Choroid plexus epithelial cell (primary cell): ENCODE results near the gene SLC9C1.

Source experiments
- DNase-seq: peaks from one replicate; pipeline ENCODE4 v3.0.0-alpha.2; 2010; ENCODE audit warnings: low read depth
- H3K4me3 ChIP-seq: 2 replicates; pipeline ENCODE4 v1.5.1; 2011; ENCODE audit warnings: low read depth, mild to moderate bottlenecking, control low read depth, low read length, moderate library complexity
- TF ChIP-seq, protein P1 (sequence below): conservative IDR thresholded peaks from 2 replicates; pipeline ENCODE4 v1.5.1; 2011; ENCODE audit warnings: low read depth, mild to moderate bottlenecking, control low read depth, inconsistent platforms, low read length, moderate library complexity

SLC9C1 gene

GRCh38 chr3:112306825-112307224, 12.8 kb upstream of the SLC9C1 start:
- no peak overlapping the region for H3K4me3 ChIP-seq
- TF ChIP-seq, protein P1, sequence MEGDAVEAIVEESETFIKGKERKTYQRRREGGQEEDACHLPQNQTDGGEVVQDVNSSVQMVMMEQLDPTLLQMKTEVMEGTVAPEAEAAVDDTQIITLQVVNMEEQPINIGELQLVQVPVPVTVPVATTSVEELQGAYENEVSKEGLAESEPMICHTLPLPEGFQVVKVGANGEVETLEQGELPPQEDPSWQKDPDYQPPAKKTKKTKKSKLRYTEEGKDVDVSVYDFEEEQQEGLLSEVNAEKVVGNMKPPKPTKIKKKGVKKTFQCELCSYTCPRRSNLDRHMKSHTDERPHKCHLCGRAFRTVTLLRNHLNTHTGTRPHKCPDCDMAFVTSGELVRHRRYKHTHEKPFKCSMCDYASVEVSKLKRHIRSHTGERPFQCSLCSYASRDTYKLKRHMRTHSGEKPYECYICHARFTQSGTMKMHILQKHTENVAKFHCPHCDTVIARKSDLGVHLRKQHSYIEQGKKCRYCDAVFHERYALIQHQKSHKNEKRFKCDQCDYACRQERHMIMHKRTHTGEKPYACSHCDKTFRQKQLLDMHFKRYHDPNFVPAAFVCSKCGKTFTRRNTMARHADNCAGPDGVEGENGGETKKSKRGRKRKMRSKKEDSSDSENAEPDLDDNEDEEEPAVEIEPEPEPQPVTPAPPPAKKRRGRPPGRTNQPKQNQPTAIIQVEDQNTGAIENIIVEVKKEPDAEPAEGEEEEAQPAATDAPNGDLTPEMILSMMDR, result no peak
- no peak for DNase-seq

GRCh38 chr3:112304611-112305010, 10.6 kb upstream of the SLC9C1 start:
- peak; percentile 54 for DNase-seq
- TF ChIP-seq, protein P1, result peak; percentile 58
- peak overlapping the region; percentile 47 for H3K4me3 ChIP-seq

- peak overlapping the region; percentile 47 for H3K4me3 ChIP-seq
- TF ChIP-seq, protein P1, result no peak
- peak; percentile 64 for DNase-seq
Observed at GRCh38 chr3:112303764-112304325, 9.8 kb upstream of the SLC9C1 start.

DNA sequence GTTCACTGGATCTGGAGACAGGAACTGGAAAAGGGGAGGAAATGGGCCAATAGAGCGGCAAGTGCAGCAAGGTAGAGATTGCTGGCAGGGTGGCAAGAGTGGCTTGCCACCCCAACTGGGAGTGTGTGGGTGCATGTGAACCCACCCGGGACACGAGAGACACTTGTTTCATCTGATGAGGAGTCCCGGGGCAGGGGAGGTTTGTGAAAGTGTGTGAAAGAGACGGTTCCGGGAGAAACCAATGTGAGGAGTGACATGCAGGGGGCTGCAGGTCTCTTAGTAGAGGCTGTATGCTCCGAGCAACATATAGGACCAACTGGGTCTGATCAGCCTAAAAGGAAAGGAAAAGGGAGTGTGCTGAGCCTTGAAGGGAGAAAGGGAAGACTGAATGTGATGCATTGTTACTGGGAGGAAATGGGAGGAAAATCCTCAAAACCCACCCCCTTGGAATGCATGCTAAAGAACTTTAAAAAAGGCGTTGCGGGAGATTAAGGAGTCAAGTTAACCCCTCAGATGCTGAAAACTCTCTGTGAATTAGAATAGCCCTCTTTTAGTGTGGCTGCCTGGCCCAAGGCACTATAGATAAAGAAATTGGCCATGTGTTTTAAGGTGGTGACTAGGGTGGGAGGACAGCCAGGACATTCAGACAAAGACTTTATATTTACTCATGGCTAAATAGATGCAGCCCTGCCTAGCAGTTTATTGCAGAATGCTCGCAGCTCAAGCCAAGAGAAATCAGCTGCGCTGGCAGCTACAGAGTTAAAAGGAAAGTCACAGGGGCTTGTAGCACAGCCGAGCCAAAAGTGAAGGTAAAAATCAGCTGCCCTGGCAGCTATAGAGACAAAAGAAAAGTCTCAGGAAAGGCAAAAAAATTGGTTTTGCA, 9.1 kb upstream of the SLC9C1 start:
- H3K4me3 ChIP-seq, result peak overlapping the region; percentile 47
- DNase-seq, result peak; percentile 52
- TF ChIP-seq, protein P1, result no peak

DNA sequence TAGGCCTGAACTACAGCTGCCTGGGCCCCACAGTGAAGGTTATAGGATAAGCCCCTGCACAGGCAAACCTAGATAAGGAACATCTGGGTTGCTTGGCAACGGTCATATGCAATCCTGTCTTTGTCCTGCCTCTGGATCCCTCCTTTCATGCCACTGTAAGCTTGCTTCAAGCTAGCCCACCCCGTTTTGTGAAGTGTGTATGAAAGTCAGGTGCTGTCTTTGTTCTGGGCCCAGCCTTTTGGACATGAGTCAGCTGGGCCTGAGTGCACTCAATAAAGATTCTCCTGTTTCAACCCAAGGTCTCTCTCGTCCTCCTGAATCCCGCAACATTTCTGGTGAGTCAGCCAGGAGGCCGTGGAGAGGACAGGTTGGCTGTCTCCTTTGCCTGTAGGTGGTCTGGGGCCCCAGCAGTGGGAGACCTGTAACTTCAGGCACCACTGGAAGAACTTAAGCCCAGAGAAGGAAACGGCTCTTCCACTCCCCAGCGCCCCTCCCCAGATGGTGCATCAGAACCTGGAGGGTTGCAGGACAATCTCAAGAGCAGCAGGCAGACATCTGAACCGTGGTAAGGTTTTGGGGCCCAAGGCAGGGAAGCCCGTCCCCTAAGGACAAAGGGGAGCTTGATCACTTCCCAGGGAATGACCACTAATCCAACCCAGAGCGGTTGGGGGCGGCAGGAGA, 8.3 kb upstream of the SLC9C1 start:
- TF ChIP-seq, protein P1, result no peak
- peak; percentile 72 for DNase-seq
- peak overlapping the region; percentile 47 for H3K4me3 ChIP-seq

GRCh38 chr3:112298781-112299180, 4.8 kb upstream of the SLC9C1 start:
- TF ChIP-seq, protein P1, result no peak
- no peak for DNase-seq

More at GRCh38 chr3:112298781-112299180, 4.8 kb upstream of the SLC9C1 start:
- no peak overlapping the region for H3K4me3 ChIP-seq
